Activated B cell treated with CpG ODN at 0.5 μM for 24 hours (primary cell): ENCODE data around the gene MICOS13. TPM values are rescaled to one million over a fixed set of nuclear protein-coding genes. Genes with fewer than 3 reads are reported as not detected.

Experiments
- total RNA-seq: library from RNA; stranded (reverse); gene quantifications from 2 replicates; pipeline ENCODE4 v1.2.3, GENCODE V29; 2022

The MICOS13 gene
- total RNA-seq, 1 donor from 2014 or later = 60.8 TPM

Other genes starting within 250 kb of the MICOS13 start
- not detected in 2 replicates for gene ZNRF4, start 225.1 kb downstream of the MICOS13 start, total RNA-seq
- 0.61 and 1.00 TPM in 2 replicates for gene TINCR, start 112.6 kb downstream of the MICOS13 start, total RNA-seq
- gene SAFB2, start 57.7 kb downstream of the MICOS13 start, total RNA-seq = 123 and 143 TPM in 2 replicates
- 162 and 171 TPM in 2 replicates for gene SAFB, start 57.4 kb downstream of the MICOS13 start, total RNA-seq
- 1.4 and 1.5 TPM in 2 replicates for gene HSD11B1L, start 511 bp upstream of the MICOS13 start, total RNA-seq
- 1,170 and 1,330 TPM in 2 replicates for gene RPL36, start 9.8 kb upstream of the MICOS13 start, total RNA-seq
- 72.9 and 77.5 TPM in 2 replicates for gene LONP1, start 39.6 kb upstream of the MICOS13 start, total RNA-seq
- gene CATSPERD, start 40.1 kb upstream of the MICOS13 start, total RNA-seq = not detected in 2 replicates
- gene PRR22, start 104.2 kb upstream of the MICOS13 start, total RNA-seq = 7.5 and 9.8 TPM in 2 replicates
- gene DUS3L, start 110.6 kb upstream of the MICOS13 start, total RNA-seq = 82.8 and 89.1 TPM in 2 replicates
- gene NRTN, start 124.6 kb upstream of the MICOS13 start, total RNA-seq = 0.32 and 0.42 TPM in 2 replicates
- gene FUT6, start 159.2 kb upstream of the MICOS13 start, total RNA-seq = not detected in 2 replicates
- not detected in 2 replicates for gene FUT3, start 170.9 kb upstream of the MICOS13 start, total RNA-seq
- not detected in 2 replicates for gene FUT5, start 190.0 kb upstream of the MICOS13 start, total RNA-seq
- gene NDUFA11, start 223.3 kb upstream of the MICOS13 start, total RNA-seq = 193 and 225 TPM in 2 replicates
- gene VMAC, start 224.4 kb upstream of the MICOS13 start, total RNA-seq = 11.2 and 13.3 TPM in 2 replicates
- 15.9 and 21.6 TPM in 2 replicates for gene CAPS, start 233.7 kb upstream of the MICOS13 start, total RNA-seq